Activated CD4-positive, alpha-beta T cell treated with anti-CD3 and anti-CD28 coated beads, Interleukin-2, amount 10 ng/mL, durations not matched to agents 7 days and 5 days (primary cell): ENCODE results near the gene ZMPSTE24. TPM values are rescaled to one million over a fixed set of nuclear protein-coding genes. Genes with fewer than 3 reads are reported as not detected.

Experiments used
- CTCF ChIA-PET: fragments of 350-600 bp; sonication (Branson Sonifier 250); formaldehyde crosslinking; loops from one replicate; lab custom pipeline; 2021; ENCODE audit warnings: antibody characterized with exemption; lab: Charles Lee
- POLR2A ChIA-PET: fragments of 350-600 bp; sonication (Branson Sonifier 250); formaldehyde crosslinking; loops from one replicate; lab custom pipeline; 2021; ENCODE audit warnings: antibody characterized with exemption; lab: Charles Lee
- DNase-seq: peaks from one replicate; pipeline ENCODE4 v3.0.0-alpha.2; 2020
- H3K27ac Mint-ChIP-seq: one replicate; pipeline ENCODE4 v1.8.0; 2021; ENCODE audit warnings: mild to moderate bottlenecking, moderate library complexity, mixed read lengths
- H3K27me3 Mint-ChIP-seq: one replicate; pipeline ENCODE4 v1.8.0; 2021; ENCODE audit warnings: mixed read lengths
- H3K36me3 Mint-ChIP-seq: one replicate; pipeline ENCODE4 v1.8.0; 2021; ENCODE audit warnings: low read depth, mixed read lengths
- H3K4me1 Mint-ChIP-seq: one replicate; pipeline ENCODE4 v1.8.0; 2021; ENCODE audit warnings: mixed read lengths
- H3K4me3 Mint-ChIP-seq: one replicate; pipeline ENCODE4 v1.8.0; 2021; ENCODE audit warnings: mild to moderate bottlenecking, moderate library complexity, mixed read lengths
- H3K9me3 Mint-ChIP-seq: one replicate; pipeline ENCODE4 v1.8.0; 2021; ENCODE audit warnings: mixed read lengths
- total RNA-seq, 2 experiments: library from RNA; stranded (reverse); gene quantifications; one replicate each; pipeline ENCODE4 v1.2.3, GENCODE V29; 2021

The ZMPSTE24 gene
- total RNA-seq, 2 experiments from 2014 or later: 24.7 to 28.8 TPM

- DNase-seq: no peak
- ChIA-PET CTCF (interaction anchor here (1.7 kb wide), 1 partner anchor 114 kb away, joined by 6 read pairs; no protein-coding TSS in a partner anchor), POLR2A (no interaction called here)
- H3K4me3 Mint-ChIP-seq: no peak overlapping the region
- H3K4me1 Mint-ChIP-seq: peaks cover 13% of the 10 kb centered on the region
- no peak overlapping the region for H3K27ac Mint-ChIP-seq
- no peaks in the 10 kb centered on the region for H3K27me3 Mint-ChIP-seq
- peaks cover 40% of the 10 kb centered on the region for H3K36me3 Mint-ChIP-seq
- H3K9me3 Mint-ChIP-seq: no peaks in the 10 kb centered on the region
These were observed 8.9 kb downstream of the ZMPSTE24 start for GRCh38 chr1:40266786-40267535.

GRCh38 chr1:40267767-40268187, 9.7 kb downstream of the ZMPSTE24 start:
- Mint-ChIP-seq H3K27me3 (no peaks in the 10 kb centered on the region), H3K27ac (no peak overlapping the region), H3K36me3 (peaks cover 41% of the 10 kb centered on the region), H3K9me3 (no peaks in the 10 kb centered on the region), H3K4me1 (peaks cover 10% of the 10 kb centered on the region), H3K4me3 (no peak overlapping the region)
- ChIA-PET POLR2A (no interaction called here), CTCF (interaction anchor here (1.7 kb wide), 1 partner anchor 115 kb away, joined by 6 read pairs; no protein-coding TSS in a partner anchor)
- no peak for DNase-seq

GRCh38 chr1:40268211-40268610, 10.2 kb downstream of the ZMPSTE24 start:
- no peak overlapping the region for H3K4me3 Mint-ChIP-seq
- CTCF ChIA-PET: interaction anchor here (1.1 kb wide), 1 partner anchor 14 kb away, joined by 3 read pairs; no protein-coding TSS in a partner anchor
- POLR2A ChIA-PET: no interaction called here
- no peak for DNase-seq
- H3K36me3 Mint-ChIP-seq: peaks cover 39% of the 10 kb centered on the region
- peaks cover 8% of the 10 kb centered on the region for H3K4me1 Mint-ChIP-seq
- H3K27me3 Mint-ChIP-seq: no peaks in the 10 kb centered on the region
- no peaks in the 10 kb centered on the region for H3K9me3 Mint-ChIP-seq
- H3K27ac Mint-ChIP-seq: no peak overlapping the region

GRCh38 chr1:40270152-40270834, 12.3 kb downstream of the ZMPSTE24 start:
- POLR2A ChIA-PET: no interaction called here
- Mint-ChIP-seq H3K4me1 (peaks cover 2% of the 10 kb centered on the region), H3K36me3 (peaks cover 42% of the 10 kb centered on the region)

GRCh38 chr1:40272653-40273213, 14.7 kb downstream of the ZMPSTE24 start:
- no peak overlapping the region for H3K4me3 Mint-ChIP-seq
- H3K27ac Mint-ChIP-seq: no peak overlapping the region
- peaks cover 41% of the 10 kb centered on the region for H3K36me3 Mint-ChIP-seq

More at GRCh38 chr1:40270152-40270834, 12.3 kb downstream of the ZMPSTE24 start:
- CTCF ChIA-PET: no interaction called here
- no peak for DNase-seq
- no peaks in the 10 kb centered on the region for H3K27me3 Mint-ChIP-seq
- no peaks in the 10 kb centered on the region for H3K9me3 Mint-ChIP-seq
- no peak overlapping the region for H3K27ac Mint-ChIP-seq
- no peak overlapping the region for H3K4me3 Mint-ChIP-seq

GRCh38 chr1:40273547-40274166, 15.6 kb downstream of the ZMPSTE24 start:
- DNase-seq: no peak
- H3K27ac Mint-ChIP-seq: no peak overlapping the region
- peaks cover 2% of the 10 kb centered on the region for H3K4me1 Mint-ChIP-seq
- H3K9me3 Mint-ChIP-seq: no peaks in the 10 kb centered on the region
- peaks cover 37% of the 10 kb centered on the region for H3K36me3 Mint-ChIP-seq
- H3K27me3 Mint-ChIP-seq: no peaks in the 10 kb centered on the region
- POLR2A ChIA-PET: no interaction called here
- H3K4me3 Mint-ChIP-seq: no peak overlapping the region
- CTCF ChIA-PET: interaction anchor here (0.5 to 1.6 kb wide), 4 partner anchors 42 to 130 kb away, joined by 3 to 4 read pairs (median 3); no protein-coding TSS in a partner anchor

More at GRCh38 chr1:40272653-40273213, 14.7 kb downstream of the ZMPSTE24 start:
- ChIA-PET POLR2A (no interaction called here), CTCF (interaction anchor here (1.1 kb wide), 1 partner anchor 129 kb away, joined by 3 read pairs; no protein-coding TSS in a partner anchor)
- Mint-ChIP-seq H3K27me3 (no peaks in the 10 kb centered on the region), H3K4me1 (peaks cover 2% of the 10 kb centered on the region), H3K9me3 (no peaks in the 10 kb centered on the region)
- DNase-seq: no peak

GRCh38 chr1:40274331-40274730, 16.3 kb downstream of the ZMPSTE24 start:
- Mint-ChIP-seq H3K27me3 (no peaks in the 10 kb centered on the region), H3K4me3 (no peak overlapping the region), H3K27ac (no peak overlapping the region), H3K36me3 (peaks cover 38% of the 10 kb centered on the region), H3K4me1 (peaks cover 2% of the 10 kb centered on the region), H3K9me3 (no peaks in the 10 kb centered on the region)
- no peak for DNase-seq
- POLR2A ChIA-PET: no interaction called here
- CTCF ChIA-PET: interaction anchor here (0.9 to 1.6 kb wide), 2 partner anchors 41 to 122 kb away, joined by 3 to 4 read pairs; no protein-coding TSS in a partner anchor

GRCh38 chr1:40276122-40276521, 18.1 kb downstream of the ZMPSTE24 start:
- Mint-ChIP-seq H3K4me3 (no peak overlapping the region), H3K27me3 (no peaks in the 10 kb centered on the region), H3K9me3 (no peaks in the 10 kb centered on the region), H3K4me1 (peaks cover 2% of the 10 kb centered on the region), H3K36me3 (peaks cover 28% of the 10 kb centered on the region), H3K27ac (no peak overlapping the region)
- no peak for DNase-seq
- ChIA-PET CTCF (interaction anchor here (0.9 kb wide), 1 partner anchor 17 kb away, joined by 3 read pairs; no protein-coding TSS in a partner anchor), POLR2A (no interaction called here)

- DNase-seq: no peak
- Mint-ChIP-seq H3K27ac (no peak overlapping the region), H3K27me3 (no peaks in the 10 kb centered on the region), H3K9me3 (no peaks in the 10 kb centered on the region), H3K4me1 (peaks cover 3% of the 10 kb centered on the region), H3K4me3 (no peak overlapping the region), H3K36me3 (peaks cover 15% of the 10 kb centered on the region)
- POLR2A ChIA-PET: no interaction called here
- CTCF ChIA-PET: interaction anchor here (0.8 to 1.5 kb wide), 6 partner anchors 13 to 138 kb away, joined by 3 to 4 read pairs (median 3); no protein-coding TSS in a partner anchor
These were observed 23.8 kb downstream of the ZMPSTE24 start for GRCh38 chr1:40281853-40282252.

GRCh38 chr1:40291293-40291692, 33.3 kb downstream of the ZMPSTE24 start:
- DNase-seq: no peak
- Mint-ChIP-seq H3K27ac (no peak overlapping the region), H3K4me3 (no peak overlapping the region), H3K27me3 (no peaks in the 10 kb centered on the region), H3K4me1 (peaks cover 10% of the 10 kb centered on the region), H3K36me3 (peaks cover 48% of the 10 kb centered on the region), H3K9me3 (no peaks in the 10 kb centered on the region)
- ChIA-PET CTCF (interaction anchor here (1.2 to 1.6 kb wide), 4 partner anchors 24 to 241 kb away, joined by 3 to 5 read pairs (median 4); no protein-coding TSS in a partner anchor), POLR2A (no interaction called here)

GRCh38 chr1:40299366-40300248, 41.6 kb downstream of the ZMPSTE24 start:
- CTCF ChIA-PET: interaction anchor here (0.9 to 1.5 kb wide), 3 partner anchors 15 to 249 kb away, joined by 3 to 4 read pairs (median 4); no protein-coding TSS in a partner anchor
- no peaks in the 10 kb centered on the region for H3K27me3 Mint-ChIP-seq
- no peaks in the 10 kb centered on the region for H3K4me1 Mint-ChIP-seq
- H3K4me3 Mint-ChIP-seq: no peak overlapping the region
- POLR2A ChIA-PET: no interaction called here
- no peaks in the 10 kb centered on the region for H3K9me3 Mint-ChIP-seq
- no peak for DNase-seq
- H3K27ac Mint-ChIP-seq: no peak overlapping the region
- H3K36me3 Mint-ChIP-seq: peaks cover 2% of the 10 kb centered on the region
